HepG2 (cell line): ENCODE measurements around the gene TBC1D2B. TPM values are rescaled to one million over a fixed set of nuclear protein-coding genes. Genes with fewer than 3 reads are reported as not detected.

Experiments used
- CEBPG ChIP-seq: IDR thresholded peaks from 2 replicates; pipeline ENCODE4 v1.6.1; 2016
- CENPT ChIP-seq: sonication (generic); formaldehyde crosslinking; IDR thresholded peaks from 2 replicates; pipeline ENCODE4 v1.8.0; 2022; ENCODE audit warnings: low read depth, mild to moderate bottlenecking, moderate library complexity, missing genetic modification reagents
- DPF2 ChIP-seq: sonication (generic); formaldehyde crosslinking; IDR thresholded peaks from 2 replicates; pipeline ENCODE4 v1.4.0; 2020; ENCODE audit warnings: mild to moderate bottlenecking, low read depth, missing genetic modification reagents, borderline replicate concordance
- HMGXB3 ChIP-seq: sonication (generic); formaldehyde crosslinking; IDR thresholded peaks from 2 replicates; pipeline ENCODE4 v1.4.0; 2020; ENCODE audit warnings: missing genetic modification reagents, borderline replicate concordance
- IRX3 ChIP-seq: sonication (generic); formaldehyde crosslinking; IDR thresholded peaks from 2 replicates; pipeline ENCODE4 v1.8.1; 2023; ENCODE audit warnings: mild to moderate bottlenecking, low read depth, missing genetic modification reagents, borderline replicate concordance
- KDM2A ChIP-seq: sonication (generic); formaldehyde crosslinking; IDR thresholded peaks from 2 replicates; pipeline ENCODE4 v1.4.0; 2020; ENCODE audit warnings: low read depth, missing genetic modification reagents, borderline replicate concordance
- KLF16 ChIP-seq, 2 experiments: sonication (generic) in 1 of 2; formaldehyde crosslinking in 1 of 2; IDR thresholded peaks; 2 replicates each; pipeline versions ENCODE4 v1.6.1 to v1.8.0; 2016 to 2023; ENCODE audit warnings: missing genetic modification reagents in 2 of 2, missing compliant biosample characterization in 1 of 2
- MED1 ChIP-seq: sonication (generic); formaldehyde crosslinking; IDR thresholded peaks from 2 replicates; pipeline ENCODE4 v1.4.0; 2020; ENCODE audit warnings: missing genetic modification reagents
- NBN ChIP-seq: fragments of 450-650 bp; conservative IDR thresholded peaks from 2 replicates; pipeline ENCODE4 v1.6.1; 2017
- ONECUT2 ChIP-seq: sonication (generic); formaldehyde crosslinking; IDR thresholded peaks from 2 replicates; pipeline ENCODE4 v1.4.0; 2020; ENCODE audit warnings: missing genetic modification reagents
- PHF21A ChIP-seq: sonication (generic); formaldehyde crosslinking; IDR thresholded peaks from 2 replicates; pipeline ENCODE4 v1.5.0; 2020; ENCODE audit warnings: mild to moderate bottlenecking, missing genetic modification reagents
- SKIL ChIP-seq: sonication (generic); formaldehyde crosslinking; IDR thresholded peaks from 2 replicates; pipeline ENCODE4 v1.8.0; 2022; ENCODE audit warnings: missing genetic modification reagents, mild to moderate bottlenecking, moderate library complexity, borderline replicate concordance
- SMC3 ChIP-seq: IDR thresholded peaks from 2 replicates; pipeline ENCODE4 v1.6.1; 2011; ENCODE audit warnings: low read length, improper control_type of control experiment
- SOX6 ChIP-seq, 2 experiments: fragments of 450-650 bp in 1 of 2; sonication (generic) in 1 of 2; formaldehyde crosslinking in 1 of 2; IDR thresholded peaks; 2 replicates each; pipeline versions ENCODE4 v1.4.0 to v1.6.1; 2017 to 2020; ENCODE audit warnings: antibody characterized with exemption in 1 of 2, mild to moderate bottlenecking in 1 of 2, missing genetic modification reagents in 1 of 2
- TEAD3 ChIP-seq: optimal IDR thresholded peaks from 2 replicates; pipeline ENCODE3; 2016; ENCODE audit warnings: borderline replicate concordance
- WIZ ChIP-seq: sonication (generic); formaldehyde crosslinking; IDR thresholded peaks from 2 replicates; pipeline ENCODE4 v1.5.1; 2020; ENCODE audit warnings: mild to moderate bottlenecking, missing genetic modification reagents
- ZBTB7A ChIP-seq: sonication (generic); formaldehyde crosslinking; IDR thresholded peaks from 2 replicates; pipeline ENCODE4 v1.8.0; 2022; ENCODE audit warnings: mild to moderate bottlenecking, missing genetic modification reagents
- ZFP82 ChIP-seq: sonication (generic); formaldehyde crosslinking; IDR thresholded peaks from 2 replicates; pipeline ENCODE4 v1.5.1; 2020; ENCODE audit warnings: mild to moderate bottlenecking, missing genetic modification reagents, borderline replicate concordance
- ZNF251 ChIP-seq: sonication (generic); formaldehyde crosslinking; IDR thresholded peaks from 2 replicates; pipeline ENCODE4 v1.9.0; 2021; ENCODE audit warnings: mild to moderate bottlenecking, missing genetic modification reagents
- ZNF431 ChIP-seq: sonication (generic); formaldehyde crosslinking; IDR thresholded peaks from 2 replicates; pipeline ENCODE4 v1.9.0; 2022; ENCODE audit warnings: missing genetic modification reagents, low read depth, mild to moderate bottlenecking, borderline replicate concordance
- ZNF816 ChIP-seq: sonication (generic); formaldehyde crosslinking; IDR thresholded peaks from 2 replicates; pipeline ENCODE4 v1.8.0; 2022; ENCODE audit warnings: missing genetic modification reagents, mild to moderate bottlenecking, borderline replicate concordance
- polyA plus RNA-seq, 8 experiments: library from polyadenylated mRNA; depleted of rRNA in 3 of 8; stranded (reverse) in 7 of 8; unstranded in 1 of 8; fragments of >200 nt; fragmentation: Illumina TruSeq in 4 of 8; extraction: Trizol in 4 of 8; gene quantifications; 2 replicates each; pipeline versions ENCODE4 v1.2.1 to v1.2.3, GENCODE V29; 2011 to 2016; ENCODE audit warnings: low read depth in 4 of 8, missing spikeins in 1 of 8, mixed read lengths in 1 of 8; ENCODE audit not compliant: insufficient read depth in 1 of 8
- total RNA-seq, 5 experiments: library from RNA; depleted of rRNA; stranded (reverse); fragments of >200 nt; fragmentation: Illumina TruSeq; extraction: Trizol; gene quantifications; 2 replicates each; pipeline ENCODE4 v1.2.3, GENCODE V29; 2016; ENCODE audit warnings: low read depth in 1 of 5

TBC1D2B gene
- total and polyA plus RNA-seq, 2 of the 13 experiments (the other 11 are each of a cell fraction or from before 2014, with no cell fraction given): 10.1 to 14.4 TPM

GRCh38 chr15:78012643-78013077, 64.9 kb downstream of the TBC1D2B start (continued):
- TF ChIP-seq HMGXB3 (CRISPR knock-in tag): peak; percentile 48; the same call in 1 of the 2 replicates
- TF ChIP-seq ZFP82 (CRISPR knock-in tag): no peak
- peak; percentile 31; the same call in 1 of the 2 replicates for TF ChIP-seq ONECUT2 (CRISPR knock-in tag)
- peak; percentile 71 for TF ChIP-seq TEAD3 (CRISPR knock-in tag)
- TF ChIP-seq ZNF431 (CRISPR knock-in tag): no peak
- no peak for TF ChIP-seq CENPT (CRISPR knock-in tag)
- TF ChIP-seq KLF16 (CRISPR knock-in tag; IDR thresholded peaks at IDR 0.05): no peak
- TF ChIP-seq NBN: no peak
- 0 out of 2 replicates have a peak, but pooled peaks have one; percentile 45 for TF ChIP-seq SKIL
- TF ChIP-seq ZBTB7A (CRISPR knock-in tag): no peak
- no peak for TF ChIP-seq KDM2A (CRISPR knock-in tag)
- TF ChIP-seq PHF21A (CRISPR knock-in tag): peak; percentile 79
- TF ChIP-seq ZNF251 (CRISPR knock-in tag): no peak
- TF ChIP-seq SMC3: peak; percentile 46
- TF ChIP-seq SOX6 (IDR thresholded peaks at IDR 0.05): no peak
- TF ChIP-seq SOX6 (CRISPR knock-in tag; IDR thresholded peaks at IDR 0.05): peak; percentile 76
- TF ChIP-seq MED1: peak; percentile 58; the same call in 1 of the 2 replicates
- peak; percentile 98 for TF ChIP-seq CEBPG (CRISPR knock-in tag)
- TF ChIP-seq DPF2: peak; percentile 58; the same call in 1 of the 2 replicates
- TF ChIP-seq WIZ: 0 out of 2 replicates have a peak, but pooled peaks have one; percentile 28
- no peak for TF ChIP-seq ZNF816
- TF ChIP-seq IRX3 (CRISPR knock-in tag): no peak
